OCI-LY7 (cell line): ENCODE data around the gene ACAP3.

Source experiments
- EZH2phosphoT487 ChIP-seq: fragments of 200-600 bp; sonication (generic); IDR thresholded peaks from 2 replicates; pipeline ENCODE4 v1.6.1; 2018; ENCODE audit warnings: low read depth, borderline replicate concordance, mild to moderate bottlenecking, mixed run types, antibody characterized with exemption, low read length, moderate library complexity, mixed read lengths
- TF ChIP-seq, protein P1 (sequence below): fragments of 200-600 bp; sonication (generic); conservative IDR thresholded peaks from 2 replicates; pipeline ENCODE4 v1.5.1; 2014; ENCODE audit warnings: mild to moderate bottlenecking, antibody characterized with exemption, low read length, moderate library complexity, mixed read lengths

GRCh38 chr1:1318777-1319645 lies 11.3 kb upstream of the ACAP3 start:
- TF ChIP-seq, protein P1, sequence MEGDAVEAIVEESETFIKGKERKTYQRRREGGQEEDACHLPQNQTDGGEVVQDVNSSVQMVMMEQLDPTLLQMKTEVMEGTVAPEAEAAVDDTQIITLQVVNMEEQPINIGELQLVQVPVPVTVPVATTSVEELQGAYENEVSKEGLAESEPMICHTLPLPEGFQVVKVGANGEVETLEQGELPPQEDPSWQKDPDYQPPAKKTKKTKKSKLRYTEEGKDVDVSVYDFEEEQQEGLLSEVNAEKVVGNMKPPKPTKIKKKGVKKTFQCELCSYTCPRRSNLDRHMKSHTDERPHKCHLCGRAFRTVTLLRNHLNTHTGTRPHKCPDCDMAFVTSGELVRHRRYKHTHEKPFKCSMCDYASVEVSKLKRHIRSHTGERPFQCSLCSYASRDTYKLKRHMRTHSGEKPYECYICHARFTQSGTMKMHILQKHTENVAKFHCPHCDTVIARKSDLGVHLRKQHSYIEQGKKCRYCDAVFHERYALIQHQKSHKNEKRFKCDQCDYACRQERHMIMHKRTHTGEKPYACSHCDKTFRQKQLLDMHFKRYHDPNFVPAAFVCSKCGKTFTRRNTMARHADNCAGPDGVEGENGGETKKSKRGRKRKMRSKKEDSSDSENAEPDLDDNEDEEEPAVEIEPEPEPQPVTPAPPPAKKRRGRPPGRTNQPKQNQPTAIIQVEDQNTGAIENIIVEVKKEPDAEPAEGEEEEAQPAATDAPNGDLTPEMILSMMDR = no peak
- TF ChIP-seq EZH2phosphoT487 = no peak
